Measurements from ENCODE around the gene FRMD4A.

- TF ChIP-seq CREB1 (IDR thresholded peaks at IDR 0.05; ENCODE audit: low read depth) (no peak), EP300 (IDR thresholded peaks at IDR 0.05; ENCODE audit: borderline replicate concordance) (no peak), NFIC (IDR thresholded peaks at IDR 0.05) (no peak)
Observed at GRCh38 chr10:14282276-14282675, 48.4 kb downstream of the FRMD4A start.

All from Ishikawa (cell line).